HG03439 (cell line): ENCODE results near the gene ECSCR.
"Not testable (repeated sequence)": the region's sequence is repeated elsewhere in the genome, so short reads cannot be mapped to it uniquely, and the experiment has no call there.

Experiments used
- ATAC-seq: cut with Tn5 transposase; IDR thresholded peaks from one replicate; pipeline ENCODE4 v1.9.1; 2021; ENCODE audit warnings: mild to moderate bottlenecking, moderate library complexity; ENCODE audit not compliant: unreplicated experiment

Gene ECSCR

DNA sequence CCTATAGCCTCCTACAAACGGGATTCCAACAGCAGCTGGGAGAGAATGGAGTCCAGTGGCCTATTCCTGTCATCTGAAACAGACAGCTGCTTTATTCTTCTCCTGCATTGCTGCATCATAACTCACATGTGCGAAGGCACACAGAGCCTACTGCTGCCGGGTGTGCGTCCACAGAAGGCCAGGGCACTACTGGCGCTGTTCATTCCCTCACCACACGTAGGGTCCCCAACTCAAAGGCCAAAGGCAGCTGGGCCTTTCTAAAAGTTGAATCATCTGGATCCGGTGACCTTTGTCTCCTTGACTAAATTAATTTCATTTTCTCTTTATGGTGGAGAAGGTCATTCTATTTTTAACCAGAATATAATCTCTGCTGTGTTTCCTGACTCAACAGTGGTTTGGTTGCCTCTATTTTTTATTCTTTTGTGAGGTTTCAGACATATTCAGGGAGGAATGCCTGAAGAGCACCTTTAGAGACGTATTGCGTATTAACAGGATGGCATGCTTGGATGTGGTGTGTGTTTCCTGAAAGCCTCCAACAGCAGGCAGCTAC is 47.9 kb downstream of the ECSCR start:
- ATAC-seq, result no peak

GRCh38 chr5:139413963-139414362 is 48.6 kb downstream of the ECSCR start:
- ATAC-seq, result no peak

DNA sequence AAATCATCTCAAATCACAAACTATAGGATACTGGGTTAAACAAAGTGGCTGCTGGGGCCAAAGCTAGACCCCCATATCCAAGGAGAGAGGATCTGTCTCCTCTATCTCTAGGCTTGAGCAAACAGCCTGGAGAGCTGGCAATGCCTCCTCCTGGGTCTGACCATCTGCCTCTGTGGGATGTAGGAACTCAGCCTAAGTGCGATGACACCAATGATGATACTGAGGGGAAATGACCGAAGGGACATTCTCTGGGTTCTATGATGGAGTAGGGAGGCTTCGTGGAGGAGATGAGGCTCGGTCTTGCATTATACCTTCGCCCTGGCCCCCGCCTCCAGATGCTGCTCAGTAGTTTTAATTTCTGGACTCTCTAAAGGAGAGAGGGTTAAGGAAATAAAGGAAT is 49.4 kb downstream of the ECSCR start:
- ATAC-seq, result no peak

DNA sequence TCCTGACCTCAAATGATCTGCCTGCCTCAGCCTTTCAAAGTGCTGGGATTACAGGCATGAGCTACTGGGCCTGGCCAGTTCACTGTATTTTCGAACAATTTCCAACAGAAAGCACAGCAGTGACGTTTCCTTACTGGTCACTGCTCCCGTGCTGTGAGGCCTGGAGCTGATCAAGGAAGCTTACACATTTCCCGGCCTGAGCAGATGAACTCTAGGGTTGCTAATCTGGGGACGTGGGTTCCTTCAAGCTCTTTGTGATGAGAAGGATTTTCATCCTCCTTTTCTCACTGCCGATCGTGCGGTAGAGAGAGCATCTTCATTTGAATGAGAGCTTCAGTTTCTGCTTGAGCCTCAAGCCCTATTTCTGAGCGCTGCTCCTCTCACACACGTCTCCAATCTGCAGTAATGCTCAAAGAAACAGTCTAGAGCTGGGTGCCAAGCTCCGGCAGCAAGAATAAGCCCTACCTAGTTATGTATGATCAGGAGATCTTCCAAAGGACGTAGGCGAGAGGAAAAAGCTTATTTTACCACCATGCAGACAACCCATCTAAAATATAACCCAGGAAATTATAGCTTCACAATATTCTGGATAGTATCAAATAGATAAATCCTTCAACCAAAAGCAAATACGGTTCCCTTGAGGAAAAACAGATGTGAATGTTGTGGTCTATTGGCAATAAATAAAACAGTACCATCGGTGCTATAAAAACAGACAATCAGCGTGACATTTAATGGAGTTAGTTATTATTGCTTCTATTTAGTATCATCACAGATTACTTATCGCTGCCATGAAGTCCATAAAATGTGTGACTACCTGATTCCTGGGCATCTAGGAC is 51.3 kb downstream of the ECSCR start:
- no peak for ATAC-seq

- ATAC-seq, result no peak
Observed at GRCh38 chr5:139410121-139410992, 52.2 kb downstream of the ECSCR start.

- ATAC-seq, result not testable (repeated sequence)
Observed at GRCh38 chr5:139409116-139409515, 53.4 kb downstream of the ECSCR start.

DNA sequence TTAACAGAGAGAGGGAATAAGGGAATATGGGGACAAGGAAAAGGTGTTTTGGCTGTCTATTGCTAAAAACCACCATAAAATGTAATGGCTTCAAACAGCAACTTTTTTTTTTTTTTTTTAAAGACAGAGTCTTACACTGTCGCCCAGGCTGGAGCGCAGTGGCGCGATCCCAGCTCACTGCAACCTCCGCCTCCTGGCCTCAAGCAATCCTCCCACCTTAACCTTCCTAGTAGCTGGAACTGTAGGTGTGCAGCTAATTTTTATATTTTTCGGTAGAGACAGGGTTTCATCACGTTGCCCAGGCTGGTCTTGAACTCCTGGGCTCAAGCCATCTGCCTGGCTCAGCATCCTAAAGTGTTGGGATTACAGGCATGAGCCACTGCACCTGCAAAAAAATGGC is 54.4 kb downstream of the ECSCR start:
- ATAC-seq, result no peak

GRCh38 chr5:139407517-139407916 is 55.0 kb downstream of the ECSCR start:
- no peak for ATAC-seq

- no peak for ATAC-seq
Observed at GRCh38 chr5:139406963-139407362, 55.6 kb downstream of the ECSCR start.

DNA sequence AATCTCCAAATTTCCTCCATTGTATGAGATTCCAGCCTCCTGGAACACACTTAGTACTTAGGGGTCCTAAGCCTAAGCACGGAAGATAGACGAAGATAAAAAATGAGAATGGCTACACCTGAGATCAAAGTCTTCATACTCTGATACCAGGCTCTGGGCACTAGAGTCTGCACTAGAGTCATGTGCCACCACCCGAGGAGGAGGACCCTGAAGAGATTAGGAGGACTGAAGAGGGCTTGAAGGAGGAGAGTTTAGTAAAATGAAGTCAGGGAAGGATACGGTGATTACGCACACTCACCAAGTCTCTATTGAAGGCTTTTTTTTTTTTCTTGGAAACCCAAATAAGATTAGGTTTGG is 58.1 kb downstream of the ECSCR start:
- ATAC-seq, result no peak

DNA sequence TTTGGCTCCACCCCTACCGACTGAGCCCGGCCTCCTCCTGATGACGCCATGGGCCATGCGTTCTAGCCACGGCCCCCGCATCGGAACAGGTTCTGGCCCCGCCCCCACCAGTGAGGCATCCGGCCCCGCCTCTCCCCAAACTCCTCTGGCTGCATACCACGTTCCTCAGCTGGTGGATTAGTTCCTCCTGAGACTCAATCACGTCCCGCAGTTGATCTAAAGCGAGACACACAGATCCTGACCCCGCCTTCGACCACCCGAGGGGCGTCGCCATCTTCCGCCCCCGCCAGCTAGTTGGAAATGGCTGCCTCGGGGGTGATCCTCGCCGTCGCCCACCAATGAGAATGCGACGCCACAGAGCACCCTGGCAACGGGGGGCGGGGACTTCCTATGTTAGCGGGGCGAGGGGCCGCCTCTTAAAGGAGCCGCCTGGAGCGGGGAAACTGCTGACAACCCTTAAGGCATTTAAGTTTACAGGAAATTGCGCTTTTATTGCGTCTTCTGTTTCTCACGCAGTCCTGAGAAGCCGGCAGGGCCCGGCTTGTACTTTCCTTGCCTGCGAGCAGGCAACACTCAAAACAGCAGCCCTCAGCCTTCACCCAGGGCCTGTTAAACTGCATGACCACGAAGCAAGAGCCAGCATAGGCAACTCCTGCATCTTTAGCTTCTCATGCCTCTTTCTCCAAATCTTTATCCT is 58.6 kb downstream of the ECSCR start, which contains the start of gene SPATA24:
Gene SPATA24, minus strand, starts transcription at position 303 of the 697 bp plus-strand sequence. Its CDS starts 29 bp downstream, at position 274.
- ATAC-seq, result peak; percentile 86

DNA sequence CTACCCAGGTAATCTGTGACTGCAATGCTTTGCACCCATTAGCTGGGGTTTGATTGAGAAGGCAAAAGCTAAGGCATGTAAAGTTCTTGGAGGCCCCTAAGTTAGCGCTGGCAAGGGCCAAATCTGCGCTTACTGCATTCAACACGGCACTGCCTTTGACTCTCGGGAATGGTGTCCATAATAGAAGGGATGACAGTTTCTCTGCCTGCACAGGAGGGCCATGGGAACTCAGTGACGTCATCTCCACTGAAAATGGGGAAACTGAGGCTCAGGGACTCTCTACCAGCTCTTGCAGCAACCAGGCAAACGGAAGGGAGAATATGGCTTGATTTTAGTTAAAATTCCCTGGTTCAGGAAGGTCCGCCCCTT is 59.1 kb downstream of the ECSCR start:
- peak; percentile 1 for ATAC-seq

DNA sequence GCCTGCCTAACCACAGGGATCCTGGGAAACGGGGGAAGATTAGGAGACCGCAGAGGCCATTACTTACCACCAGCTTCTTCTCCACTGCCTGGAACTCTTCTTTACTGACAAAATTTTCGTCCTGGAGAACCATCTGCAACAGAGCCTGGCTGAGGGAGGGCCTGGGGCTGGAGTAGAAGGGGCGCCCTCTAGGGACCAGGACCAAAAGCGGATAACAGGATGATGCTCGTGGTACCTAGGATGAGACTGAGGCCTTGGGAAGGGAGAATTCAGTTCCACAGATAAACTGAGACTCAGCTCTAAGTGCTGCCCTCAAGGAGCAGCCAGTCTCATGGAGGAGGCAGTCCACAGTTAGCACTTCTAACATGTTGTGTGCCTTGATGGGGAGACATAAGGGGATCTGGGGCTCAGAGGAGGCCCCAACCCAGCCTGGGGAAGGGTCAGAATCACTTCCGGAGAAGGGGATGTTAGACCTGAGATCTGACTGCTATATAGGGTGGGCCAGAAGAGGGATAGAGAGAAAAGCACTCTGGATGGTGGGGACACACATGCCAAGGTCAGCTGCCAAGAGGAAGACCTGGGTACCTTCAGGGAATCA is 59.9 kb downstream of the ECSCR start:
- ATAC-seq, result no peak

- ATAC-seq, result no peak
Observed at GRCh38 chr5:139401546-139401945, 61.0 kb downstream of the ECSCR start.

DNA sequence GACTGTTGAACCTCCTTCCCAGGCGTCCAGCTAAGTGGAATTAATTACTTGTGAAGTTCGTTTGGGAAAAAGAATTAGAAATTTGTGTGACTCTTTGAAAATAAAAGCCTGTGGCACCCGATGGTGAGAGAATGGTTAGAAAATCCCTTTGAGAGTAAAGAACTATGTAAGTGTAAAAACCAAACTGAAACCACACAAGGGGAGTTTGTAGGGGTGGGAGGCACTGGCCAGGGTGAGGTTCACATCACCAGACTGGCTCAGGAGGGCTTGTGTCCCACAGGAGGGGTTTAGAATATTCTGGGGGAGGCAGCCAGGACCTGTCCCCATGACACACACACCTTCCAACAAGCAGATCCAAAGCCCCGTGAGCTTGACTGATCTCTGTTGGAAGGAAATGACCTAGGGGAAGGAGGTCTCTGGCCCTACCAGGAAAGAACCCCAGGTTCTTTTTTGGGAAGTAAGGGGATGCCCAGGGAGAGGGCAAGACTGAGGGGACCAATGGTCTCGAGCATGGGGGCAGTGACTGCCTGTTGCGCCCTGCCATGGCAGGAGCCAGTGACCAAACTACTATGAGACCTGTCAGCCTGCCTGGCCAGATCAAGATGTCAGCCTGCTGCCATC is 62.9 kb downstream of the ECSCR start:
- ATAC-seq, result peak; percentile 28
